WTC11 (cell line): ENCODE measurements around the gene MIXL1. TPM values are rescaled to one million over a fixed set of nuclear protein-coding genes. Genes with fewer than 3 reads are reported as not detected.

Experiments used
- ATAC-seq: fragments of 200-7000 bp; cut with Tn5 transposase; 2 replicates; pipeline ENCODE4 v1.10.0; 2021; ENCODE audit warnings: mild to moderate bottlenecking, moderate library complexity
- CTCF ChIA-PET: fragments of 300-600 bp; sonication (Branson Sonifier 250); formaldehyde crosslinking; loops from one replicate; lab custom pipeline; 2021; ENCODE audit warnings: antibody characterized with exemption; lab: Charles Lee
- POLR2A ChIA-PET: fragments of 350-600 bp; sonication (Branson Sonifier 250); formaldehyde crosslinking; loops from one replicate; lab custom pipeline; 2021; ENCODE audit warnings: antibody characterized with exemption; lab: Charles Lee
- DNase-seq: peaks from one replicate; pipeline ENCODE4 v3.0.0; 2021; ENCODE audit warnings: low spot score
- H3K27ac Mint-ChIP-seq: 2 replicates; pipeline ENCODE4 v1.8.0; 2021; ENCODE audit warnings: mixed read lengths
- H3K27me3 Mint-ChIP-seq: 2 replicates; pipeline ENCODE4 v1.8.0; 2021; ENCODE audit warnings: low read depth, mild to moderate bottlenecking, moderate library complexity, mixed read lengths
- H3K36me3 Mint-ChIP-seq: 2 replicates; pipeline ENCODE4 v1.8.0; 2021; ENCODE audit warnings: mixed read lengths
- H3K4me1 Mint-ChIP-seq: 2 replicates; pipeline ENCODE4 v1.8.0; 2022; ENCODE audit warnings: mixed read lengths
- H3K4me3 Mint-ChIP-seq: 2 replicates; pipeline ENCODE4 v1.8.0; 2021; ENCODE audit warnings: mild to moderate bottlenecking, moderate library complexity, mixed read lengths
- H3K9me3 Mint-ChIP-seq: 2 replicates; pipeline ENCODE4 v1.8.0; 2021; ENCODE audit warnings: mixed read lengths
- ELF4 ChIP-seq: sonication (generic); formaldehyde crosslinking; IDR thresholded peaks from 2 replicates; pipeline ENCODE4 v1.8.1; 2022; ENCODE audit warnings: low read depth, mild to moderate bottlenecking, moderate library complexity, missing genetic modification reagents
- ESRRA ChIP-seq: sonication (generic); formaldehyde crosslinking; IDR thresholded peaks from 2 replicates; pipeline ENCODE4 v1.8.1; 2022; ENCODE audit warnings: mild to moderate bottlenecking, missing genetic modification reagents, borderline replicate concordance
- ETV6 ChIP-seq: sonication (generic); formaldehyde crosslinking; IDR thresholded peaks from 2 replicates; pipeline ENCODE4 v1.8.1; 2022; ENCODE audit warnings: mild to moderate bottlenecking, missing genetic modification reagents
- GTF2I ChIP-seq: fragments of 250-450 bp; sonication (Bioruptor Pico); conservative IDR thresholded peaks from 2 replicates; pipeline ENCODE4 v1.4.0; 2021; ENCODE audit warnings: mild to moderate bottlenecking
- HMGA2 ChIP-seq: fragments of 250-450 bp; sonication (Bioruptor Pico); IDR thresholded peaks from 2 replicates; pipeline ENCODE4 v1.4.0; 2021; ENCODE audit warnings: mild to moderate bottlenecking, moderate library complexity
- MXD4 ChIP-seq: fragments of 250-450 bp; sonication (Bioruptor Pico); IDR thresholded peaks from 2 replicates; pipeline ENCODE4 v1.8.0; 2021; ENCODE audit warnings: mild to moderate bottlenecking, moderate library complexity, borderline replicate concordance
- NFE2L1 ChIP-seq: sonication (generic); formaldehyde crosslinking; IDR thresholded peaks from 2 replicates; pipeline ENCODE4 v1.8.1; 2023; ENCODE audit warnings: missing genetic modification reagents
- NR3C1 ChIP-seq: sonication (generic); formaldehyde crosslinking; conservative IDR thresholded peaks from 2 replicates; pipeline ENCODE4 v1.8.1; 2023; ENCODE audit warnings: low read depth, mild to moderate bottlenecking, missing genetic modification reagents
- PRRX2 ChIP-seq: fragments of 250-450 bp; sonication (Bioruptor Pico); IDR thresholded peaks from 2 replicates; pipeline ENCODE4 v1.8.0; 2021; ENCODE audit warnings: mild to moderate bottlenecking
- RELA ChIP-seq: sonication (generic); formaldehyde crosslinking; IDR thresholded peaks from 2 replicates; pipeline ENCODE4 v1.8.1; 2022; ENCODE audit warnings: missing genetic modification reagents, mild to moderate bottlenecking, borderline replicate concordance
- TCF7 ChIP-seq: sonication (generic); formaldehyde crosslinking; IDR thresholded peaks from 2 replicates; pipeline ENCODE4 v1.8.0; 2022; ENCODE audit warnings: mild to moderate bottlenecking, low read depth, missing genetic modification reagents, moderate library complexity
- TEAD4 ChIP-seq: sonication (generic); formaldehyde crosslinking; IDR thresholded peaks from 2 replicates; pipeline ENCODE4 v1.8.0; 2022; ENCODE audit warnings: mild to moderate bottlenecking, missing genetic modification reagents
- ZNF121 ChIP-seq: sonication (generic); formaldehyde crosslinking; IDR thresholded peaks from 2 replicates; pipeline ENCODE4 v1.8.0; 2023; ENCODE audit warnings: missing genetic modification reagents
- ZNF671 ChIP-seq: fragments of 250-450 bp; sonication (Bioruptor Pico); IDR thresholded peaks from 2 replicates; pipeline ENCODE4 v1.8.0; 2021; ENCODE audit warnings: mild to moderate bottlenecking
- total RNA-seq: library from RNA; stranded (reverse); gene quantifications from 3 replicates; pipeline ENCODE4 v1.2.3, GENCODE V29; 2021
- TF ChIP-seq, protein P1 (sequence below): sonication (generic); formaldehyde crosslinking; IDR thresholded peaks from 2 replicates; pipeline ENCODE4 v1.8.1; 2023; ENCODE audit warnings: mild to moderate bottlenecking, missing genetic modification reagents, moderate library complexity
- TF ChIP-seq, protein P2 (sequence below): sonication (generic); formaldehyde crosslinking; IDR thresholded peaks from 2 replicates; pipeline ENCODE4 v1.8.0; 2022; ENCODE audit warnings: mild to moderate bottlenecking, missing genetic modification reagents
- TF ChIP-seq, protein P3 (sequence below): sonication (generic); formaldehyde crosslinking; IDR thresholded peaks from 2 replicates; pipeline ENCODE4 v1.8.0; 2023; ENCODE audit warnings: mild to moderate bottlenecking, missing genetic modification reagents
- TF ChIP-seq, protein P4 (sequence below): sonication (generic); formaldehyde crosslinking; IDR thresholded peaks from 2 replicates; pipeline ENCODE4 v1.8.0; 2022; ENCODE audit warnings: mild to moderate bottlenecking, missing genetic modification reagents
- TF ChIP-seq, protein P5 (sequence below): sonication (generic); formaldehyde crosslinking; IDR thresholded peaks from 2 replicates; pipeline ENCODE4 v1.8.0; 2022; ENCODE audit warnings: mild to moderate bottlenecking, missing genetic modification reagents
- TF ChIP-seq, protein P6 (sequence below): sonication (generic); formaldehyde crosslinking; IDR thresholded peaks from 2 replicates; pipeline ENCODE4 v1.8.1; 2022; ENCODE audit warnings: mild to moderate bottlenecking, missing genetic modification reagents, moderate library complexity, borderline replicate concordance
- TF ChIP-seq, protein P7 (sequence below): sonication (generic); formaldehyde crosslinking; IDR thresholded peaks from 2 replicates; pipeline ENCODE4 v1.8.1; 2022; ENCODE audit warnings: low read depth, mild to moderate bottlenecking, moderate library complexity, missing genetic modification reagents, borderline replicate concordance
- TF ChIP-seq, protein P8 (sequence below): sonication (generic); formaldehyde crosslinking; IDR thresholded peaks from 2 replicates; pipeline ENCODE4 v1.8.1; 2023; ENCODE audit warnings: mild to moderate bottlenecking, missing genetic modification reagents, moderate library complexity
- TF ChIP-seq, protein P9 (sequence below): sonication (generic); formaldehyde crosslinking; IDR thresholded peaks from 2 replicates; pipeline ENCODE4 v1.8.1; 2022; ENCODE audit warnings: mild to moderate bottlenecking, moderate library complexity, missing genetic modification reagents

MIXL1 gene
- total RNA-seq, 1 experiment from 2014 or later: 6.4 TPM

DNA sequence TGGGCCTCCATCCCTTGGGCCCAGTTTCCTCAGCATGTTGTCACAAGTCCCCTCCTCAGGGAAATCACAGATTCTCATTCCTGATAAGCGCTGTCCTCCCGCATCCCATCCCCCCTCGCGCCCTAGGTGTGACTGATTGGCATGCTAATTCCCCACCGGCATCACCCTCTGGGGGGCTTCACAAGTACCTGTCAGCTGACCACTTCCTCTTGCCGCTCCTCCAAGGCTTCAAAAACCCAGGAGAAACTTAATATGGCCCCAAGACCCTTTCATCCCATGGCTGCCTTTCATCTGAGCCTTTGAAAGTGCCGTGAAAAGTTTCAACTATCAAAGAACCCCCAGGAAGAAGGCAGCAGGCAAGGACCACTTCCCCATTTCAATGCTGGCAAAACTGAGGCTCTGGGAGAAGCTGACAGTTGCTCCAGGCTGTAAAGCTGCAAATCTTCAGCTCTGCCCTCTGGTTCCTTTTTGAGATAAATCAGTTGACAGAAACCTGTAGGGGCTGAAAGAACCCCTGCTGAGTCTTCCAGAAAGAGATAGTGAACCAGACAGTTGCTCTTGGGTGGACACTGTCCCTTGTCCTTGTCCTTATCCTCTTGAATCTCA lies 12.8 kb upstream of the MIXL1 start:
- Mint-ChIP-seq H3K4me1 (peaks cover 49% of the 10 kb centered on the region), H3K27me3 (peaks cover 4% of the 10 kb centered on the region), H3K36me3 (no peaks in the 10 kb centered on the region), H3K27ac (no peak overlapping the region), H3K9me3 (no peaks in the 10 kb centered on the region; the same call in 1 of the 2 replicates), H3K4me3 (no peak overlapping the region; the same call in 1 of the 2 replicates)
- POLR2A ChIA-PET: no interaction called here
- DNase-seq (peak; percentile 57), ATAC-seq (peak; percentile 22)
- CTCF ChIA-PET: interaction anchor here (2.6 to 4.0 kb wide), 3 partner anchors 10 to 85 kb away, joined by 8 to 17 read pairs (median 16); no protein-coding TSS in a partner anchor
- TF ChIP-seq, protein P1, sequence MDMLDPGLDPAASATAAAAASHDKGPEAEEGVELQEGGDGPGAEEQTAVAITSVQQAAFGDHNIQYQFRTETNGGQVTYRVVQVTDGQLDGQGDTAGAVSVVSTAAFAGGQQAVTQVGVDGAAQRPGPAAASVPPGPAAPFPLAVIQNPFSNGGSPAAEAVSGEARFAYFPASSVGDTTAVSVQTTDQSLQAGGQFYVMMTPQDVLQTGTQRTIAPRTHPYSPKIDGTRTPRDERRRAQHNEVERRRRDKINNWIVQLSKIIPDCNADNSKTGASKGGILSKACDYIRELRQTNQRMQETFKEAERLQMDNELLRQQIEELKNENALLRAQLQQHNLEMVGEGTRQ (CRISPR knock-in tag): peak; percentile 82
- TF ChIP-seq, protein P2, sequence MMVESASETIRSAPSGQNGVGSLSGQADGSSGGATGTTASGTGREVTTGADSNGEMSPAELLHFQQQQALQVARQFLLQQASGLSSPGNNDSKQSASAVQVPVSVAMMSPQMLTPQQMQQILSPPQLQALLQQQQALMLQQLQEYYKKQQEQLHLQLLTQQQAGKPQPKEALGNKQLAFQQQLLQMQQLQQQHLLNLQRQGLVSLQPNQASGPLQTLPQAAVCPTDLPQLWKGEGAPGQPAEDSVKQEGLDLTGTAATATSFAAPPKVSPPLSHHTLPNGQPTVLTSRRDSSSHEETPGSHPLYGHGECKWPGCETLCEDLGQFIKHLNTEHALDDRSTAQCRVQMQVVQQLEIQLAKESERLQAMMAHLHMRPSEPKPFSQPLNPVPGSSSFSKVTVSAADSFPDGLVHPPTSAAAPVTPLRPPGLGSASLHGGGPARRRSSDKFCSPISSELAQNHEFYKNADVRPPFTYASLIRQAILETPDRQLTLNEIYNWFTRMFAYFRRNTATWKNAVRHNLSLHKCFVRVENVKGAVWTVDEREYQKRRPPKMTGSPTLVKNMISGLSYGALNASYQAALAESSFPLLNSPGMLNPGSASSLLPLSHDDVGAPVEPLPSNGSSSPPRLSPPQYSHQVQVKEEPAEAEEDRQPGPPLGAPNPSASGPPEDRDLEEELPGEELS (CRISPR knock-in tag): peak; percentile 51; the same call in 1 of the 2 replicates
- no peak for TF ChIP-seq MXD4
- peak; percentile 89 for TF ChIP-seq GTF2I
- TF ChIP-seq, protein P3, sequence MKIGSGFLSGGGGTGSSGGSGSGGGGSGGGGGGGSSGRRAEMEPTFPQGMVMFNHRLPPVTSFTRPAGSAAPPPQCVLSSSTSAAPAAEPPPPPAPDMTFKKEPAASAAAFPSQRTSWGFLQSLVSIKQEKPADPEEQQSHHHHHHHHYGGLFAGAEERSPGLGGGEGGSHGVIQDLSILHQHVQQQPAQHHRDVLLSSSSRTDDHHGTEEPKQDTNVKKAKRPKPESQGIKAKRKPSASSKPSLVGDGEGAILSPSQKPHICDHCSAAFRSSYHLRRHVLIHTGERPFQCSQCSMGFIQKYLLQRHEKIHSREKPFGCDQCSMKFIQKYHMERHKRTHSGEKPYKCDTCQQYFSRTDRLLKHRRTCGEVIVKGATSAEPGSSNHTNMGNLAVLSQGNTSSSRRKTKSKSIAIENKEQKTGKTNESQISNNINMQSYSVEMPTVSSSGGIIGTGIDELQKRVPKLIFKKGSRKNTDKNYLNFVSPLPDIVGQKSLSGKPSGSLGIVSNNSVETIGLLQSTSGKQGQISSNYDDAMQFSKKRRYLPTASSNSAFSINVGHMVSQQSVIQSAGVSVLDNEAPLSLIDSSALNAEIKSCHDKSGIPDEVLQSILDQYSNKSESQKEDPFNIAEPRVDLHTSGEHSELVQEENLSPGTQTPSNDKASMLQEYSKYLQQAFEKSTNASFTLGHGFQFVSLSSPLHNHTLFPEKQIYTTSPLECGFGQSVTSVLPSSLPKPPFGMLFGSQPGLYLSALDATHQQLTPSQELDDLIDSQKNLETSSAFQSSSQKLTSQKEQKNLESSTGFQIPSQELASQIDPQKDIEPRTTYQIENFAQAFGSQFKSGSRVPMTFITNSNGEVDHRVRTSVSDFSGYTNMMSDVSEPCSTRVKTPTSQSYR (CRISPR knock-in tag): 0 out of 2 replicates have a peak, but pooled peaks have one; percentile 45
- no peak for TF ChIP-seq TEAD4 (CRISPR knock-in tag)
- TF ChIP-seq, protein P4, sequence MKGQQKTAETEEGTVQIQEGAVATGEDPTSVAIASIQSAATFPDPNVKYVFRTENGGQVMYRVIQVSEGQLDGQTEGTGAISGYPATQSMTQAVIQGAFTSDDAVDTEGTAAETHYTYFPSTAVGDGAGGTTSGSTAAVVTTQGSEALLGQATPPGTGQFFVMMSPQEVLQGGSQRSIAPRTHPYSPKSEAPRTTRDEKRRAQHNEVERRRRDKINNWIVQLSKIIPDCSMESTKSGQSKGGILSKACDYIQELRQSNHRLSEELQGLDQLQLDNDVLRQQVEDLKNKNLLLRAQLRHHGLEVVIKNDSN: peak; percentile 75
- TF ChIP-seq, protein P5, sequence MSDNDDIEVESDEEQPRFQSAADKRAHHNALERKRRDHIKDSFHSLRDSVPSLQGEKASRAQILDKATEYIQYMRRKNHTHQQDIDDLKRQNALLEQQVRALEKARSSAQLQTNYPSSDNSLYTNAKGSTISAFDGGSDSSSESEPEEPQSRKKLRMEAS (CRISPR knock-in tag): peak; percentile 49
- TF ChIP-seq ETV6: peak; percentile 79

DNA sequence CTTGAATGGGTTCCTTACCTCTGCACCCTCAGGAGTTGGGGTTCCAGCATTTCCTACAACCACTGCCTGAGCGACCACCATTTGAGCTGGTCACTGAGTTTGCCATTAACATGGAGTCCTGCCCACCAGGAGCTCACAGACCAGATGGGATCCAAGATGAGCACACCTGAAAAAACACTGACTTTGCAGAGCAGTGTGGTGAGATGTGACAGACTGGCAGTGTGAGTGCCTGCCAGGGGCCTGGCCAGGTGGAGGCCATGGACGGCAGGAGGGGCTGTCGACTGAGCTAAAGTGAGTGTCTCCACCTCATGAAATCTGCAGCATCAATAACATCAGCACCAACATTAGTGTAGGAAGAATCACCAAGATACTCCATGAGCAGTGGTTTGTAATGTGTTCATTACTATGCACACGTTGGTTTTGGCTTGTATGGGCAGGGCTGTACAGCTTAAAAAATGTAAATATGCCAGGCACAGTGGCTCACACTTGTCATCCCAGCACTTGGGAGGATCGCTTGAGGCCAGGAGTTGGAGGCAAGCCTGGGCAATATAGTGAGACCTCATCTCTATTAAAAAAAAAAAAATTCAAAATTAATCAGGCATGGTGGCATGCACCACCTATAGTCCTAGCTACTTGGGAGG lies 12.2 kb upstream of the MIXL1 start:
- Mint-ChIP-seq H3K27me3 (peaks cover 4% of the 10 kb centered on the region), H3K4me1 (peaks cover 55% of the 10 kb centered on the region), H3K36me3 (no peaks in the 10 kb centered on the region), H3K27ac (no peak overlapping the region), H3K9me3 (no peaks in the 10 kb centered on the region; the same call in 1 of the 2 replicates), H3K4me3 (no peak overlapping the region)
- ChIA-PET POLR2A (no interaction called here), CTCF (interaction anchor here (1.0 to 4.0 kb wide), 6 partner anchors 10 to 246 kb away, joined by 3 to 17 read pairs (median 6); no protein-coding TSS in a partner anchor)
- DNase-seq (no peak), ATAC-seq (no peak)
- no peak for TF ChIP-seq ELF4 (CRISPR knock-in tag)
- TF ChIP-seq ZNF121 (CRISPR knock-in tag): no peak
- TF ChIP-seq, protein P6, sequence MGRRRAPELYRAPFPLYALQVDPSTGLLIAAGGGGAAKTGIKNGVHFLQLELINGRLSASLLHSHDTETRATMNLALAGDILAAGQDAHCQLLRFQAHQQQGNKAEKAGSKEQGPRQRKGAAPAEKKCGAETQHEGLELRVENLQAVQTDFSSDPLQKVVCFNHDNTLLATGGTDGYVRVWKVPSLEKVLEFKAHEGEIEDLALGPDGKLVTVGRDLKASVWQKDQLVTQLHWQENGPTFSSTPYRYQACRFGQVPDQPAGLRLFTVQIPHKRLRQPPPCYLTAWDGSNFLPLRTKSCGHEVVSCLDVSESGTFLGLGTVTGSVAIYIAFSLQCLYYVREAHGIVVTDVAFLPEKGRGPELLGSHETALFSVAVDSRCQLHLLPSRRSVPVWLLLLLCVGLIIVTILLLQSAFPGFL: no peak
- TF ChIP-seq, protein P7, sequence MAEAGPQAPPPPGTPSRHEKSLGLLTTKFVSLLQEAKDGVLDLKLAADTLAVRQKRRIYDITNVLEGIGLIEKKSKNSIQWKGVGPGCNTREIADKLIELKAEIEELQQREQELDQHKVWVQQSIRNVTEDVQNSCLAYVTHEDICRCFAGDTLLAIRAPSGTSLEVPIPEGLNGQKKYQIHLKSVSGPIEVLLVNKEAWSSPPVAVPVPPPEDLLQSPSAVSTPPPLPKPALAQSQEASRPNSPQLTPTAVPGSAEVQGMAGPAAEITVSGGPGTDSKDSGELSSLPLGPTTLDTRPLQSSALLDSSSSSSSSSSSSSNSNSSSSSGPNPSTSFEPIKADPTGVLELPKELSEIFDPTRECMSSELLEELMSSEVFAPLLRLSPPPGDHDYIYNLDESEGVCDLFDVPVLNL (CRISPR knock-in tag): no peak
- no peak for TF ChIP-seq MXD4
- TF ChIP-seq ESRRA (CRISPR knock-in tag): no peak
- TF ChIP-seq, protein P8, sequence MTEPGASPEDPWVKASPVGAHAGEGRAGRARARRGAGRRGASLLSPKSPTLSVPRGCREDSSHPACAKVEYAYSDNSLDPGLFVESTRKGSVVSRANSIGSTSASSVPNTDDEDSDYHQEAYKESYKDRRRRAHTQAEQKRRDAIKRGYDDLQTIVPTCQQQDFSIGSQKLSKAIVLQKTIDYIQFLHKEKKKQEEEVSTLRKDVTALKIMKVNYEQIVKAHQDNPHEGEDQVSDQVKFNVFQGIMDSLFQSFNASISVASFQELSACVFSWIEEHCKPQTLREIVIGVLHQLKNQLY (CRISPR knock-in tag): no peak
- TF ChIP-seq NFE2L1 (CRISPR knock-in tag): no peak
- TF ChIP-seq PRRX2 (CRISPR knock-in tag): no peak
- TF ChIP-seq, protein P9, sequence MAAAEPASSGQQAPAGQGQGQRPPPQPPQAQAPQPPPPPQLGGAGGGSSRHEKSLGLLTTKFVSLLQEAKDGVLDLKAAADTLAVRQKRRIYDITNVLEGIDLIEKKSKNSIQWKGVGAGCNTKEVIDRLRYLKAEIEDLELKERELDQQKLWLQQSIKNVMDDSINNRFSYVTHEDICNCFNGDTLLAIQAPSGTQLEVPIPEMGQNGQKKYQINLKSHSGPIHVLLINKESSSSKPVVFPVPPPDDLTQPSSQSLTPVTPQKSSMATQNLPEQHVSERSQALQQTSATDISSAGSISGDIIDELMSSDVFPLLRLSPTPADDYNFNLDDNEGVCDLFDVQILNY (CRISPR knock-in tag): no peak
- TF ChIP-seq HMGA2 (CRISPR knock-in tag): no peak
- no peak for TF ChIP-seq NR3C1 (CRISPR knock-in tag)
- TF ChIP-seq RELA (CRISPR knock-in tag): no peak
- no peak for TF ChIP-seq ZNF671 (CRISPR knock-in tag)
- no peak for TF ChIP-seq GTF2I
- no peak for TF ChIP-seq TCF7 (CRISPR knock-in tag)
